Astrocyte (in vitro differentiated cells and primary cell): ENCODE measurements around the gene HMGN1. TPM values are rescaled to one million over a fixed set of nuclear protein-coding genes. Genes with fewer than 3 reads are reported as not detected.

Experiments used
- DNase-seq: peaks from one replicate; pipeline ENCODE4 v3.0.0-alpha.2; 2010; ENCODE audit warnings: low read depth
- FAIRE-seq: peaks from 2 replicates; lab custom pipeline; 2011; peaks lifted over from hg19 to GRCh38; lab: Jason Lieb, UNC
- H2AFZ ChIP-seq: 2 replicates; pipeline ENCODE4 v1.6.0; 2012; ENCODE audit warnings: low read depth, low read length, inconsistent platforms
- H3K27ac ChIP-seq: 2 replicates; pipeline ENCODE4 v1.5.1; 2011; ENCODE audit warnings: low read depth, low read length, inconsistent platforms
- H3K27me3 ChIP-seq: 2 replicates; pipeline ENCODE4 v1.6.0; 2011; ENCODE audit warnings: low read length, inconsistent platforms; ENCODE audit not compliant: insufficient read depth
- H3K36me3 ChIP-seq: 2 replicates; pipeline ENCODE4 v1.5.1; 2011; ENCODE audit warnings: low read length, inconsistent platforms; ENCODE audit not compliant: insufficient read depth
- H3K4me1 ChIP-seq: 2 replicates; pipeline ENCODE4 v1.5.1; 2011; ENCODE audit warnings: low read length, inconsistent platforms; ENCODE audit not compliant: insufficient read depth
- H3K4me2 ChIP-seq: 2 replicates; pipeline ENCODE4 v1.6.0; 2012; ENCODE audit warnings: low read length, inconsistent platforms
- H3K4me3 ChIP-seq: 2 replicates; pipeline ENCODE4 v1.5.1; 2011; ENCODE audit warnings: low read depth, mild to moderate bottlenecking, low read length, inconsistent platforms; ENCODE audit not compliant: insufficient read depth
- H3K79me2 ChIP-seq: 2 replicates; pipeline ENCODE4 v1.6.0; 2012; ENCODE audit warnings: mild to moderate bottlenecking, low read length, inconsistent platforms; ENCODE audit not compliant: insufficient read depth
- H3K9ac ChIP-seq: 2 replicates; pipeline ENCODE4 v1.6.0; 2012; ENCODE audit warnings: mild to moderate bottlenecking, low read length, inconsistent platforms
- H3K9me3 ChIP-seq: 2 replicates; pipeline ENCODE4 v1.5.1; 2012; ENCODE audit warnings: low read depth, mild to moderate bottlenecking, low read length, inconsistent platforms; ENCODE audit not compliant: insufficient read depth
- H4K20me1 ChIP-seq: 2 replicates; pipeline ENCODE4 v1.6.0; 2012; ENCODE audit warnings: low read length, inconsistent platforms; ENCODE audit not compliant: insufficient read depth
- H3K27ac Mint-ChIP-seq: one replicate; pipeline ENCODE4 v1.8.0; 2021; ENCODE audit warnings: mild to moderate bottlenecking, mixed read lengths; ENCODE audit not compliant: unreplicated experiment
- H3K27me3 Mint-ChIP-seq: one replicate; pipeline ENCODE4 v1.8.0; 2021; ENCODE audit warnings: low read depth, mixed read lengths; ENCODE audit not compliant: unreplicated experiment
- H3K36me3 Mint-ChIP-seq: one replicate; pipeline ENCODE4 v1.8.0; 2021; ENCODE audit warnings: low read depth, mixed read lengths; ENCODE audit not compliant: unreplicated experiment
- H3K4me1 Mint-ChIP-seq: one replicate; pipeline ENCODE4 v1.8.0; 2021; ENCODE audit warnings: low read depth, mixed read lengths; ENCODE audit not compliant: unreplicated experiment
- H3K4me3 Mint-ChIP-seq: one replicate; pipeline ENCODE4 v1.8.0; 2021; ENCODE audit warnings: mild to moderate bottlenecking, moderate library complexity, mixed read lengths; ENCODE audit not compliant: unreplicated experiment
- H3K9me3 Mint-ChIP-seq: one replicate; pipeline ENCODE4 v1.8.0; 2021; ENCODE audit warnings: mild to moderate bottlenecking, mixed read lengths; ENCODE audit not compliant: unreplicated experiment
- EZH2 ChIP-seq: IDR thresholded peaks from 2 replicates; pipeline ENCODE4 v1.6.1; 2012; ENCODE audit warnings: mild to moderate bottlenecking, low read length, inconsistent platforms; ENCODE audit not compliant: insufficient read depth
- total RNA-seq: library from RNA; stranded (reverse); gene quantifications from 2 replicates; pipeline ENCODE4 v1.2.1, GENCODE V29; 2021
- TF ChIP-seq, protein P1 (sequence below): IDR thresholded peaks from 2 replicates; pipeline ENCODE4 v1.5.1; 2011; ENCODE audit warnings: low read depth, mild to moderate bottlenecking, inconsistent platforms, low read length, moderate library complexity; ENCODE audit not compliant: insufficient read depth

Gene HMGN1
- total RNA-seq, 1 donor from 2014 or later: 272 TPM

DNA sequence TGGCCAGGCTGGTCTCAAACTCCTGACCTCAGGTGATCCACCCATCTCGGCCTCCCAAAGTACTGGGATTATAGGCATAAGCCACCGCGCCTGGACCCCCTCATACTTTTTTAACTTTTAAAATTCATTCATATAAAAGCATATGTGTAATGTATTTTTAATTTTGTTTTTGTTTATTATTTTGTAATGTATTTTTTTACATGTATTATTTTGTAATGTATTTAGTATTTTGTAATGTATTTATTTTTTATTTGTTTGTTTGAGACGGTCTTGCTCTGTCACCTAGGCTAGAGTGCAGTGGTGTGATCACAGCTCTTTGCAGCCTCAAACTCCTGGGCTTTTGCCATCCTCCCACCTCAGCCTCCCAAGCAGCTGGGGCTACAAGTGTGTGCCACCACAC is 23.4 kb downstream of the HMGN1 start:
- Histone ChIP-seq H2AFZ (no peak overlapping the region), H3K9ac (no peak overlapping the region), H3K4me3 (no peak overlapping the region), H3K79me2 (no peaks in the 10 kb centered on the region), H3K4me2 (no peak overlapping the region), H3K27me3 (no peaks in the 10 kb centered on the region), H4K20me1 (no peaks in the 10 kb centered on the region), H3K9me3 (no peaks in the 10 kb centered on the region), H3K36me3 (no peaks in the 10 kb centered on the region), H3K27ac (no peak overlapping the region), H3K4me1 (no peaks in the 10 kb centered on the region)
- TF ChIP-seq EZH2: no peak
- TF ChIP-seq, protein P1, sequence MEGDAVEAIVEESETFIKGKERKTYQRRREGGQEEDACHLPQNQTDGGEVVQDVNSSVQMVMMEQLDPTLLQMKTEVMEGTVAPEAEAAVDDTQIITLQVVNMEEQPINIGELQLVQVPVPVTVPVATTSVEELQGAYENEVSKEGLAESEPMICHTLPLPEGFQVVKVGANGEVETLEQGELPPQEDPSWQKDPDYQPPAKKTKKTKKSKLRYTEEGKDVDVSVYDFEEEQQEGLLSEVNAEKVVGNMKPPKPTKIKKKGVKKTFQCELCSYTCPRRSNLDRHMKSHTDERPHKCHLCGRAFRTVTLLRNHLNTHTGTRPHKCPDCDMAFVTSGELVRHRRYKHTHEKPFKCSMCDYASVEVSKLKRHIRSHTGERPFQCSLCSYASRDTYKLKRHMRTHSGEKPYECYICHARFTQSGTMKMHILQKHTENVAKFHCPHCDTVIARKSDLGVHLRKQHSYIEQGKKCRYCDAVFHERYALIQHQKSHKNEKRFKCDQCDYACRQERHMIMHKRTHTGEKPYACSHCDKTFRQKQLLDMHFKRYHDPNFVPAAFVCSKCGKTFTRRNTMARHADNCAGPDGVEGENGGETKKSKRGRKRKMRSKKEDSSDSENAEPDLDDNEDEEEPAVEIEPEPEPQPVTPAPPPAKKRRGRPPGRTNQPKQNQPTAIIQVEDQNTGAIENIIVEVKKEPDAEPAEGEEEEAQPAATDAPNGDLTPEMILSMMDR: no peak
- no peak overlapping the region for H3K4me3 Mint-ChIP-seq
- H3K27me3 Mint-ChIP-seq: peaks cover 2% of the 10 kb centered on the region
- H3K4me1 Mint-ChIP-seq: peaks cover 2% of the 10 kb centered on the region
- DNase-seq: no peak
- no peak for FAIRE-seq
- H3K27ac Mint-ChIP-seq: no peak overlapping the region
- peaks cover 3% of the 10 kb centered on the region for H3K36me3 Mint-ChIP-seq
- no peaks in the 10 kb centered on the region for H3K9me3 Mint-ChIP-seq

DNA sequence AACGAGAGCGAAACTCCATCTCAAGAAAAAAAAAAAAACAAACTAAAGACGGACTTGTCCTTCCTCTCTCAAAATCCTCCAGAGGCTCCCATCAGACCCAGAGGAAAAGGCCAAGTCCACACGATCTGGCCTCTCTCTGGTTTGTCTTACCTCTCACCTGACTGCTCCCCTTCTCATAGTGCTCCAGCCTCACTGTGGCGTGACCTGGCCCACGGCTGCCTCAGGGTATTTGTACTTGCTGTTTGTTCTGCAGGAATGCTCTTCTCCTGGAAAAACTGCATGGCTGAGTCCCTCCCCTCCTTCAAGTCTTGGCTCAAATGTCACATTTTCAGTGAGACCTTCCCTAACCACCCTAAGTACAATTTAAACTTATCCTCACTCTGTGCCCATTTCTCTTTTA is 27.5 kb downstream of the HMGN1 start:
- no peak overlapping the region for H3K27ac ChIP-seq
- Mint-ChIP-seq H3K4me1 (peaks cover 3% of the 10 kb centered on the region), H3K27ac (no peak overlapping the region), H3K4me3 (no peak overlapping the region), H3K27me3 (peaks cover 2% of the 10 kb centered on the region), H3K36me3 (peaks cover 9% of the 10 kb centered on the region), H3K9me3 (no peaks in the 10 kb centered on the region)
- H3K27me3 ChIP-seq: no peaks in the 10 kb centered on the region
- H3K4me3 ChIP-seq: no peak overlapping the region
- no peaks in the 10 kb centered on the region for H4K20me1 ChIP-seq
- H2AFZ ChIP-seq: no peak overlapping the region
- H3K4me2 ChIP-seq: no peak overlapping the region
- no peaks in the 10 kb centered on the region for H3K79me2 ChIP-seq
- no peaks in the 10 kb centered on the region for H3K4me1 ChIP-seq
- no peak overlapping the region for H3K9ac ChIP-seq
- H3K9me3 ChIP-seq: no peaks in the 10 kb centered on the region
- no peak for TF ChIP-seq EZH2
- TF ChIP-seq, protein P1: no peak
- DNase-seq (no peak), FAIRE-seq (no peak)
- H3K36me3 ChIP-seq: no peaks in the 10 kb centered on the region

DNA sequence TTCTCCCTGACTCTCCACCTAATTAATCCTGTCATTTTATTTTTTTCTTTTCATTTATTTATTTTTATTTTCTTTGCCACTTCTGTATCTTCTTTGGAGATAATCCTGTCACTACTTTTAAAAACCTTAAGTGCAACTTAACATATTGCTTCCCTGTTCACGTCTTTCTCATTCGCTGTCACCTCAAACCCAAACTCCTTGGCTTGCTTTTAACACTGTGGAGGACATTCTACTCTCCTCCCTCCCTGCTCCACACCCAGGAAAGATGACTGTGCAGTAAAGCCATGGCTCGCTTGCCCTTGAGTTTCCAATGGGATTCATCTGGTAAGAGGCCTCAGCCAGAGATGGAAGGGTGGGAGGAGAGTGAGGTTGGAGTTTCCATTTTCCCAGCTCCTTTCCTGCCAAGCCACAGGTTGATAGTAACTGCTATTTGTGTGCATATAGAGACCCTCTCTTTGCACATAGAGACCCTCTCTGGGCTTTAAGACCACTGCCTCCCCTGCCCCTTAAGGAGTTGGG is 29.0 kb downstream of the HMGN1 start:
- no peaks in the 10 kb centered on the region for H3K4me1 ChIP-seq
- H3K27ac Mint-ChIP-seq: no peak overlapping the region
- no peaks in the 10 kb centered on the region for H3K27me3 ChIP-seq
- no peak overlapping the region for H3K9ac ChIP-seq
- no peak overlapping the region for H3K27ac ChIP-seq
- no peaks in the 10 kb centered on the region for H3K9me3 Mint-ChIP-seq
- H3K36me3 ChIP-seq: no peaks in the 10 kb centered on the region
- no peak overlapping the region for H3K4me3 Mint-ChIP-seq
- H3K4me1 Mint-ChIP-seq: peaks cover 9% of the 10 kb centered on the region
- FAIRE-seq (no peak), DNase-seq (no peak)
- no peak overlapping the region for H3K4me3 ChIP-seq
- H4K20me1 ChIP-seq: no peaks in the 10 kb centered on the region
- peaks cover 2% of the 10 kb centered on the region for H3K27me3 Mint-ChIP-seq
- TF ChIP-seq EZH2: no peak
- TF ChIP-seq, protein P1: no peak
- H3K79me2 ChIP-seq: peaks cover under 1% of the 10 kb centered on the region
- no peaks in the 10 kb centered on the region for H3K9me3 ChIP-seq
- no peak overlapping the region for H2AFZ ChIP-seq
- H3K36me3 Mint-ChIP-seq: peaks cover 9% of the 10 kb centered on the region
- H3K4me2 ChIP-seq: no peak overlapping the region
